IPS-20b (cell line): ENCODE results near the gene AFF2.
"Not testable (repeated sequence)": the region's sequence is repeated elsewhere in the genome, so short reads cannot be mapped to it uniquely, and the experiment has no call there.

ENCODE experiments used
- H3K27ac ChIP-seq: one replicate; pipeline ENCODE4 v1.5.1; 2013; ENCODE audit warnings: low read length
- H3K27me3 ChIP-seq: 2 replicates; pipeline ENCODE4 v1.6.1; 2013; ENCODE audit warnings: mild to moderate bottlenecking, low read length, inconsistent platforms; ENCODE audit not compliant: insufficient read depth
- H3K36me3 ChIP-seq: 2 replicates; pipeline ENCODE4 v1.6.1; 2013; ENCODE audit warnings: low read depth, mild to moderate bottlenecking, inconsistent platforms, low read length, moderate library complexity; ENCODE audit not compliant: insufficient read depth
- H3K4me1 ChIP-seq: 2 replicates; pipeline ENCODE4 v1.6.1; 2013; ENCODE audit warnings: mild to moderate bottlenecking, control low read depth, inconsistent platforms, low read length, moderate library complexity; ENCODE audit not compliant: insufficient read depth
- H3K4me3 ChIP-seq: 2 replicates; pipeline ENCODE4 v1.5.1; 2013; ENCODE audit warnings: mild to moderate bottlenecking, low read length, inconsistent platforms
- H3K9ac ChIP-seq: 2 replicates; pipeline ENCODE4 v1.6.1; 2013; ENCODE audit warnings: low read depth, mild to moderate bottlenecking, inconsistent platforms, low read length, moderate library complexity
- H3K9me3 ChIP-seq: 2 replicates; pipeline ENCODE4 v1.6.1; 2013; ENCODE audit warnings: mild to moderate bottlenecking, low read depth, low read length, inconsistent platforms; ENCODE audit not compliant: insufficient read depth

AFF2 gene

DNA sequence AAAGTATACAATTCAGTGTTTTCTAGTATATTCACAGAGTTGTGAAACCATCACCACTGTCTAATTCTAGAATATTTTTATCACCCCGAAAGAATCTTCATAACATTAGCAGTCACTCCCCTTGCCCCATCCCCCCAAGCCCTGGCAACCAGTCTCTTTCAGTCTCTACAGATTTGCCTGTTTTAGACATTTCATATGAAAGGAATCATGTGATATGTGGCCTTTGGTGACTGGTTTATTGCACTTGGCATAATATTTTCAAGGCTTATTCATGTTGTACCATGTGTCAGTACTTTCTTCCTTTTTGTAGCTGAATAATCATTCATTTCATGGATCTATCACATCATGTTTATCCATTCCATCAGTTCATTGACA, 371.7 kb downstream of the AFF2 start:
- Histone ChIP-seq H3K9ac (no peak overlapping the region), H3K9me3 (no peaks in the 10 kb centered on the region), H3K36me3 (no peaks in the 10 kb centered on the region), H3K4me3 (no peak overlapping the region), H3K27me3 (no peaks in the 10 kb centered on the region), H3K27ac (no peak overlapping the region), H3K4me1 (no peaks in the 10 kb centered on the region)

DNA sequence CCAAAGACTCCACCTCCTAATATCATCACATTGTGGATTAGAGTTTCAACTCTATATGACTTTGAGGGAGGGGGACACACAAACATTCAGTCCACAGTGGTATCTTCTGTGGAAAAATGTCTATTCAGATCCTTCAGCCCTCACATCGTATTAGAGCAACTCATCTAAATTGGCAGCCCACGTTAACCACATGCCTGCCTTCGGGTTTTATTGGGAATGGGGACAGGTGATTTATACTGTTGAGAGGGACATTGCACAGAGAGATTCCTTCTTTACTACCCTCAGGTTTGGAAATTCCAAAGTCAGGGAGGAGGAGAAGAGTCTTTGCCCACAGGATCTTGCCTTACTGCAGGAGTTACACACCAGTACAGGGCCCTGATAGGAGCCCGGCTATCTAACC, 372.5 kb downstream of the AFF2 start:
- Histone ChIP-seq H3K9ac (no peak overlapping the region), H3K27me3 (no peaks in the 10 kb centered on the region), H3K4me3 (no peak overlapping the region), H3K4me1 (no peaks in the 10 kb centered on the region), H3K36me3 (no peaks in the 10 kb centered on the region), H3K9me3 (no peaks in the 10 kb centered on the region), H3K27ac (no peak overlapping the region)

DNA sequence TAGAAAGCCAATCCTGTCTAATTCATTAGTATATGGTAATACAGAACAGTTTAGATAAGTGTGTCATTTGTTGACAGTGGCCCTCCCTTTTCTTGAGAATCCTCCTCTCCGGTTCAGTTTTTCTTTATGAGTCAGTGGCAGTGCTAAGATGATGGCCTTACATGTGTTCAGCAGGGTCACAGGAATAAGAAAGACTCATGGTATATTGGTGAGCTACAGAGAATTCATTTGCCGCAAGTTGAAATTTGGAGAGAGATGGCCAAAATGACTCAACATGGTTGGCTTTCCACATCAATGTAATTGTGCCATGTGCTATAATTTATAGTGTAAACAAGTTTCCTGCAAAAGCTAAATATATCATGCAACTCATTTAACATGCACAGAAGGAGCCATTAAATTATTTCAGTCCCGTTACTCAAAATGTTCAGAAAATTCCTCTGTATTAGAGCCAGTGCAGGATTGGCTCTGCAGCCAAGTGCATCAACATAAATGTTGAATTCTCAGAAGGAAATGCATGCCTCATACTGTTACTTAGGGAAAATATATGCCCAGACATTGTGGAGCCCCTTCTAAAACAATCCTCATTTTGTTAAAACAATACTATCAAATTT, 374.3 kb downstream of the AFF2 start:
- Histone ChIP-seq H3K4me1 (no peaks in the 10 kb centered on the region), H3K9ac (no peak overlapping the region), H3K36me3 (no peaks in the 10 kb centered on the region), H3K4me3 (no peak overlapping the region), H3K9me3 (no peaks in the 10 kb centered on the region), H3K27me3 (no peaks in the 10 kb centered on the region), H3K27ac (no peak overlapping the region)

DNA sequence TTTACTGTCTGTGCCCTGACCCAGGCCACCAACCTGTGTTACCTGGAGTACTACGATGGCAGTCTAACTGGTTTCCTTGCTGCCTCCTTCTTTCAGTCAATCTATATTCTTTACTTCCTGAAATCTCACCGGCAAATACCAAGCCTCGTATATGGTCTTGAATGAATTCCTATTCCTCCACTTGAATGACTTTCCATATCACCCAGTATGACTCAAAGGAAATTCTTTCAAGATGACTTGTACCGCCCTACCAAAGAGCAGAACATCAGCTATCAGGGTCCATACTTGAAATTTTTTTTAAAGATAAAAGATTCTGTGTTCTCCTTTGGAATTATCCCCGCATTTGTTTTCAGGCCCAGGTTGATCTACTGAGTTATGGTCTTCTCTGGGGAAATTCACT, 378.0 kb downstream of the AFF2 start:
- no peak overlapping the region for H3K4me3 ChIP-seq
- H3K36me3 ChIP-seq: no peaks in the 10 kb centered on the region
- no peaks in the 10 kb centered on the region for H3K27me3 ChIP-seq
- no peak overlapping the region for H3K27ac ChIP-seq
- no peaks in the 10 kb centered on the region for H3K9me3 ChIP-seq
- H3K9ac ChIP-seq: no peak overlapping the region
- no peaks in the 10 kb centered on the region for H3K4me1 ChIP-seq

DNA sequence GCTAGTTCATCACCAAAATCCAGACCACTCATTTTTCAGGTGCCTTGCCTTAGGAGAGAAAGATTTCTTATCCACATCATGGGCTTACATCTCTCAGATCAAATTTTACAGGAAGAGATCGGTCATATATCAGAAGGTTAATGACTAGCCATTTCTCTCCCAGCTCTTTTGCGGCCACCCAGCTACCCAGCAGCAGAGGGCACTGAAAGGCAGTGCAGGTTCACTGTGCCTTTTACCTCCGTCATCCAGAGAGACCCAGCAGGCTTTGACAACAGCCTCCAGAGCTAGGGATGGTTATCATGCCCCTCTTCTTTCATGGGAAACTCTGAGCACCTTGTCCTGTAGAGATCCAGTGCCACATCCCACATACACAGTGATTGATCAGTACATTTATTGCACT, 384.8 kb downstream of the AFF2 start:
- Histone ChIP-seq H3K9ac (no peak overlapping the region), H3K4me3 (no peak overlapping the region), H3K27ac (no peak overlapping the region), H3K9me3 (no peaks in the 10 kb centered on the region), H3K27me3 (no peaks in the 10 kb centered on the region), H3K4me1 (no peaks in the 10 kb centered on the region), H3K36me3 (no peaks in the 10 kb centered on the region)

DNA sequence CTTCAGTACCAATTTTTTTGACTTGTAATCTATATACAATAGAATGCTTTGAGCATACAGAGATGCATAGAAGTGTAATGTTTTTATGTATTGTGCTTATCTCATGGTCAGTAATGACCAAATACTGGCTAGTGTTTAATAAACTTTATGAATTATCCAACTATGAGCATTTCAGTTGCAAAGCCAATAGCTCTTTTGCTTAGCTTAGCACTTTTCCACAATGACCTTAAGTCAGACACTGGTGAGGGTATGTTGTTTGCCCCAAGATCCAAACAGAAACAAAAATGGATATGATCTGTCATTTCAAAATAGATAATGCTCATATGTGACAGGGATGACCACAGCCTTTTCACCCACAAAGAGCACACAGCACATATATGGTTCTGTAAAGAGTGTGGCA, 393.0 kb downstream of the AFF2 start:
- H3K9ac ChIP-seq: no peak overlapping the region

DNA sequence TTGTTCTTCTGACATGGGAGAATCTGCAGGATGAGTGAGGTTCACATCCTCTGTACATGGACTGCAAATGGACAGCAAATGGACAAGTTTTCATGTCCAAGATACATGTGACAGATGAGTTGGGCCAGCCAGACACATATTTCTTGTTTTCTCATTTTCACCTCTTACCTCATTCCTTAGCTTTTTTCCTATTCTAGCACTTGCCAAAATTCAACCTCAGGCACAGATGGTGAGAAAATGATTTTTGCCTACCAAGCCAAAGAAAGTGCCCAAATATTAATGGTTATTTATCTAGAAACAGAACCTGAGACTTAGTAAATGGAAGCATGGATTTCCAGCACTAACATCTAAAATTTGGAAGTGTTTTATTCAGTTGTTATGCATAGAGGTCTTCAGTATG, 402.2 kb downstream of the AFF2 start:
- Histone ChIP-seq H3K4me3 (no peak overlapping the region), H3K27ac (no peak overlapping the region)

More for the DNA sequence above, 393.0 kb downstream of the AFF2 start:
- no peaks in the 10 kb centered on the region for H3K9me3 ChIP-seq
- H3K27me3 ChIP-seq: no peaks in the 10 kb centered on the region
- no peaks in the 10 kb centered on the region for H3K36me3 ChIP-seq
- H3K27ac ChIP-seq: no peak overlapping the region
- H3K4me1 ChIP-seq: no peaks in the 10 kb centered on the region
- no peak overlapping the region for H3K4me3 ChIP-seq

DNA sequence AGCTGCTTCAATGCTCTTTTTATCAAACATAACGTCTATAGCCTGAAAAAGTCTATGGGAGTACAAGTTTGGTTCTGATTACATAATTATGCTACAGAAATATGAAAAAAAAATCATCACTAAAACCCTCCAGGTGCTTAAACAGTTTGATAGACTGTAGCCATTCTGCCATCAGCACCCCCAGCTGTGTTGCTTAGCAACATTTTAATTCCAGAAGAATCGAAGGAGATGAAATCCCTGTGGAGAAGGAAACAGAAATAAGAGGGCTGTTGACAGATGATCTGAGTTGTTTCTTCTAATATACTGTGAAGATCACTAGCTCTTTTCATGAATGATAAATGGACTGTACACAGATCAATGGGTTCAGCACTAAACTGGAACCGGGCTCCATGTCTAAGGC, 402.8 kb downstream of the AFF2 start:
- no peak overlapping the region for H3K4me3 ChIP-seq
- H3K9ac ChIP-seq: no peak overlapping the region
- H3K27ac ChIP-seq: no peak overlapping the region
- H3K9me3 ChIP-seq: no peaks in the 10 kb centered on the region
- no peaks in the 10 kb centered on the region; the same call in 1 of the 2 replicates for H3K4me1 ChIP-seq
- no peaks in the 10 kb centered on the region for H3K27me3 ChIP-seq
- H3K36me3 ChIP-seq: no peaks in the 10 kb centered on the region

More for the DNA sequence above, 402.2 kb downstream of the AFF2 start:
- Histone ChIP-seq H3K9ac (no peak overlapping the region), H3K4me1 (no peaks in the 10 kb centered on the region; the same call in 1 of the 2 replicates), H3K9me3 (no peaks in the 10 kb centered on the region), H3K36me3 (no peaks in the 10 kb centered on the region), H3K27me3 (no peaks in the 10 kb centered on the region)

DNA sequence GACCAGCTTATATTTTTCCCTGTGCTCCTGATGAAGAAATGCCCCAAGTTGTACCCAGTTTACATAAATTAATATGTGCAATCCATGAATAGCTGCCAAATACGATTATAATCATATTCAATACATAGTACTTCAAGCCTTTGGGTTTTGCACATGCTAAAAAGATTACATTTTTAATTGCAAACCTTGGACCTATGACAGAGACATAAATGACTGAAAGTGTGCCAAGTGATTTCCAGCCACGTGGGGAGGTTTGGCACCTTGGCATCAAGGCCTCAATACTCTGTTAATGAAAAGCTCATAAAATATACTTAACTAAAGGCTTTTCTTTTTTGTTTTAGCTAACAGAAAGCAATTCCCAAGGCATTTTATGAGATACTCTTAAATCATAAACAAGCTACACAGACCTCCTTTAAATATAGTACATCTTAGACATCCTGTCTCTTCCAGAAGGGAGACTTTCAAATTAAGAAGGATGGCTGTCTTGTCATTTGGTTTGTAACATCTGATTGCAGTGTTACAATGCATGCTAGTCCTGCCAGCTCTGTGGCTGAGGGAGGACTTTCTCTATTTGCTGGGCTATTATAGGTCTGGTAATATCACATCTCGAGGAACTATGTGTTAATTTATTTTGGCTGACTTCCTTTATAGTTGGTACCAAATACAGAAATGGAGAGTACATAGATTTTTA, 404.1 kb downstream of the AFF2 start:
- no peak overlapping the region for H3K4me3 ChIP-seq
- no peaks in the 10 kb centered on the region for H3K36me3 ChIP-seq
- H3K27ac ChIP-seq: no peak overlapping the region
- H3K4me1 ChIP-seq: no peaks in the 10 kb centered on the region; the same call in 1 of the 2 replicates
- no peak overlapping the region for H3K9ac ChIP-seq
- no peaks in the 10 kb centered on the region for H3K9me3 ChIP-seq
- no peaks in the 10 kb centered on the region for H3K27me3 ChIP-seq

DNA sequence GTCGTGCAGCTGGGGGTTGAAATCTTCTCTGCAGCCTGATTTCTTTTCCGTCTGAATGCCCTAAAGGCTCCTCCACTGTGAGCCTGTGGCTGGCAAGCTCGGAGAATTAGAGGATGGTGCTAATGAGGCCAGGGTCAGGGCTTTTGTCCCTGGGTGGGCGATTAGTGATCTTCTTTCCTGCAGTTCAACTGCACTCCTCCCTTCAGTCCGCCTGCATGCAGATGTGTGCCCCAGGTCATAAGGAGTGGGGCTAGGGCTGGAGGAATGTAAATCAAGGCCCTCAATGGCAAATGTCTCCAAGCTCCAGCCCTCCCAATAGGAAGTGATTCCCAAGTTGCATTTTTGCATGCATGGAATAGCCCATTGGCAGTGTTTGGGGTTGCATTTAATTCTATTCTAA, 405.0 kb downstream of the AFF2 start:
- no peak overlapping the region for H3K9ac ChIP-seq
- no peaks in the 10 kb centered on the region for H3K27me3 ChIP-seq
- no peak overlapping the region for H3K27ac ChIP-seq
- no peaks in the 10 kb centered on the region for H3K36me3 ChIP-seq
- H3K4me1 ChIP-seq: no peaks in the 10 kb centered on the region; the same call in 1 of the 2 replicates
- no peak overlapping the region for H3K4me3 ChIP-seq
- no peaks in the 10 kb centered on the region for H3K9me3 ChIP-seq

DNA sequence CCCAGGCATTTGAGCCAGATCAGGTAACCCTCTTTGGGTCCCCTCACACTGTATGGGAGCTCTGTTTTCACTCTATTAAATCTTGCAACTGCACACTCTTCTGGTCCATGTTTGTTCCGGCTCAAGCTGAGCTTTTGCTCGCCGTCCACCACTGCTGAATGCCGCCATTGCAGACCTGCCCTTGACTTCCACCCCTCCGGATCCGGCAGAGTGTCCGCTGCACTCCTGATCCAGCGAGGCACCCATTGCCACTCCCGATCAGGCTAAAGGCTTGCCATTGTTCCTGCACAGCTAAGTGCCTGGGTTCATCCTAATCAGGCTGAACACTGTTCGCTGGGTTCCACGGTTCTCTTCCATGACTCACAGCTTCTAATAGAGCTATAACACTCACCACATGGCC, 406.2 kb downstream of the AFF2 start:
- not testable (repeated sequence) for H3K4me3 ChIP-seq, H3K36me3 ChIP-seq, H3K27me3 ChIP-seq, H3K27ac ChIP-seq, H3K9me3 ChIP-seq, H3K9ac ChIP-seq, H3K4me1 ChIP-seq

DNA sequence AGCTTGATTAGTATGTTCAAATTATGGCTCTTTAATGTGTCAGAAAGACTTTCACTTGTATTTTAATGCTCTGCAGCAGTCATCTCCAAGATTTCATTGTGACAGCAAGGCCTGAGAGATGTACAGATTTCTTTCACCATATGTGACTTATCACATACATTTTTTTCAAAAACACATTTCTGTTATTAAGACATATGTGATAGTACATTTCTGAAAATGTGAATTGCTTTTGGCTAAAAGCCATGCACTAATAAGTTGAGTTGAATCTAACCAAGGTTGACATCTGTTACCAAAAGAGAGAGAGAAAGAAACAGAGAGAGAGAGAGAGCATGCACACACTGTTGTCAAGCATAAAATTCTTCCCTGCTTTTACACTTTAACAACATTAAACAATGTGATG, 409.3 kb downstream of the AFF2 start:
- no peaks in the 10 kb centered on the region for H3K27me3 ChIP-seq
- no peaks in the 10 kb centered on the region for H3K36me3 ChIP-seq
- H3K4me3 ChIP-seq: no peak overlapping the region
- H3K9ac ChIP-seq: no peak overlapping the region
- no peak overlapping the region for H3K27ac ChIP-seq
- no peaks in the 10 kb centered on the region; the same call in 1 of the 2 replicates for H3K4me1 ChIP-seq
- H3K9me3 ChIP-seq: no peaks in the 10 kb centered on the region
